Right atrium auricular region (tissue), 2 donors: ENCODE measurements around the gene ENOX2. TPM values are rescaled to one million over a fixed set of nuclear protein-coding genes. Genes with fewer than 3 reads are reported as not detected.

Experiments
- total RNA-seq, 2 donors: library from RNA; depleted of rRNA; stranded (reverse); fragments of >200 nt; gene quantifications; one replicate each; pipeline ENCODE4 v1.1.0, GENCODE V29; 2016

The ENOX2 gene
- total RNA-seq, 2 donors from 2014 or later = 16.8 to 22.6 TPM

Other genes with a start within 250 kb of the ENOX2 start
- not detected for gene ARHGAP36, start 155.1 kb upstream of the ENOX2 start, total RNA-seq